NCI-H2196 (cell line): Measurements from ENCODE around the gene MED12.
"Not testable (repeated sequence)": the region's sequence is repeated elsewhere in the genome, so short reads cannot be mapped to it uniquely, and the experiment has no call there.

Experiments
- DNase-seq: peaks from one replicate; lab custom pipeline; 2025; ENCODE audit not compliant: unreplicated experiment; lab: John Stamatoyannopoulos, UW

The MED12 gene

DNA sequence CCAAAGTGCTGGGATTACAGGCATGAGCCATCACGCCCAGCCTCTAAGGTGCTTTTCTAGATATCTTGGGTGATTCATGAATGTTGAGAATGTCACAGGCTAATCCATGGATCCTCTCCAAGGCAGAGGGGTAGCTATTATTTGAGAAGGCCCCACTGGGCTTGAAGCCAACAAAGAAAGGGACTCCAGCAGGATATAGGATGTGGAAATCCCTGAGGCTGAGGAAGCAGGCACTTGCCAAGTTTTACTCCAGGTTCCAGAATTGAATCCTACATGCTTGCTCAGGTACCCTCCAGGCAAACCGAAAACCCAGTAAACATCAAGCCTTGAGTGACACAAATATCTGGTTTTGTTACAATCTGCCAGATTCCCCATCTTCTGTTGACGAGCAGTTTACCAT lies 42.1 kb downstream of the MED12 start:
- no peak for DNase-seq

DNA sequence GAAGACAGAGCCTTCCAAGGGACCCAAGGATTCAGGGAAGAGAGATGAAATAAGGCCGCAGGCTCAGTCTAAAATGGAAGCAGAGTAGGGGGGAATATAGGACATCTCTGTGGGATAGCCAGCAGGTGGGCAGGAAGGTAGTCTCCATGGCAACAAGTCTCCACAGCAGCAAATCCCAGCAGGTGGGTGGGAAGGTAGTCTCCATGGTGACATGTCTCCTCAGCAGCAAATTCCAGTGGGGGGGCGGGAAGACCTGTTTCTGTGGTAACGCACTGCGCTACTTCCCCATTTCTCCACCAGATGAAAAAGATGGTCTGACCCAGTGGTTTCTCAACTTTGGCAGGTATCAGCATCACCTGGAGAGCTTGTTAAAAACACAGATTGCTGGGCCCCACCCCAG lies 44.6 kb downstream of the MED12 start:
- DNase-seq = no peak

DNA sequence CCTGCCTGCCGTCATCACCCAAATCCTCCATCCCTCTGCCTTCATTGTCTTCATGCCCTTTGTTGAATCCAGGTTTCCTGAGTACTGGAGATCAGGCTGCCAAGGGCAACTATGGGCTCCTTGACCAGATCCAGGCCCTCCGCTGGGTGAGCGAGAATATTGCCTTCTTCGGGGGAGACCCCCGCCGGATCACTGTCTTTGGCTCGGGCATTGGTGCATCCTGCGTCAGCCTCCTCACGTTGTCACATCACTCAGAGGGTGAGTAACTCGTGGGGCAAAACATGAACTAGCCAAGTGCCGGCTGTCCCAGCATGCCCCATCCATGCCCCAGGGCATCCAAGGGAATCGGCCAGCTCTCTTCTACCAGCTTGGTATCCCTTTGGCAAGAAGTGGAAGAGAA lies 45.7 kb downstream of the MED12 start:
- no peak for DNase-seq

DNA sequence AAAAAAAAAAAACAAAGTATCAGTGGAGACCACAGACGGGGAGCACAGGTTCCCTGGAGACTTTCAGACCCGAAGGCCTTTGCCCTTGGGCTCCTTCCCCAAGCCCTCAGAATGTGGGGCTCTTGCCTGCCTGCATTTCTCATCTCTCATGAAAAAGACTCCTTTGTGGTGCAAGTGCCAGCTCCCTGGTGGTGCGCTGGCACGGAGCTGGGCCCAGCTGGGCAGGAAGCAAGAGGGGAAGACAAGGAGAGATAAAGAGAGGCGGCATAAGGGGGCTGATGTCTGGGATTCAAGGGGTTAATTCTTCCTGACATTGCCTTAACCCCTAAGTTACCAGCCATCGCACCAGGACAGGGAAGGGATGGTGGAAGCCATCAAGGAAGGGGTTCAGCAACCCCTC lies 48.1 kb downstream of the MED12 start:
- no peak for DNase-seq

DNA sequence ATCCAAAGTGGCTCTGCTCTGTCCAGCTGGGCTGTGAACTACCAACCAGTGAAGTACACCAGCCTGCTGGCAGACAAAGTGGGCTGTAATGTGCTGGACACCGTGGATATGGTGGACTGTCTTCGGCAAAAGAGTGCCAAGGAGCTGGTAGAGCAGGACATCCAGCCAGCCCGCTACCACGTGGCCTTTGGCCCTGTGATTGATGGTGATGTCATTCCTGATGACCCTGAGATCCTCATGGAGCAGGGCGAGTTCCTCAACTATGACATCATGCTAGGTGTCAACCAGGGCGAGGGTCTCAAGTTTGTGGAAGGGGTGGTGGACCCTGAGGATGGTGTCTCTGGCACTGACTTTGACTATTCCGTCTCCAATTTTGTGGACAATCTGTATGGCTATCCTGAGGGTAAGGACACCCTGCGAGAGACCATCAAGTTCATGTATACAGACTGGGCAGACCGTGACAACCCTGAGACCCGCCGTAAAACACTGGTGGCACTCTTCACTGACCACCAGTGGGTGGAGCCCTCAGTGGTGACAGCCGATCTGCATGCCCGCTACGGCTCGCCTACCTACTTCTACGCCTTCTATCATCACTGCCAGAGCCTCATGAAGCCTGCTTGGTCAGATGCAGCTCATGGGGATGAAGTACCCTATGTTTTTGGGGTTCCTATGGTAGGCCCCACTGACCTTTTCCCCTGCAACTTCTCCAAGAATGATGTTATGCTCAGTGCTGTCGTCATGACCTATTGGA lies 48.8 kb downstream of the MED12 start:
- no peak for DNase-seq

DNA sequence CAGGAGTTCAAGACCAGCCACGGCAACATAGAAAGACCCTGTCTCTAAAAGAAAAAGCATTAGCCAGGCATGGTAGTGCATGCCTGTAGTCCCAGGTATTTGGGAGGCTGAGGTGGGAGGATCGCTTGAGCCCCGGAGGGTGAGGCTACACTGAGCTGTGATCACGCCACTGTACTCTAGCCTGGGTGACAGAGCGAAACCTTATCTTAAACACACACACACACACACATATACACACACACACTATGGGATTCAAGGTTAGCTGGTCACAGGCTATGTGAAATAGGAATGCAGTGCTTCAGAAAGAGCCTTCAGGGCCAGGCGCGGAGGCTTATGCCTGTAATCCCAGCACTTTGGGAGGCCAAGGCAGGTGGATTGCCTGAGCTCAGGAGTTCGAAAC lies 49.7 kb downstream of the MED12 start:
- DNase-seq = no peak

DNA sequence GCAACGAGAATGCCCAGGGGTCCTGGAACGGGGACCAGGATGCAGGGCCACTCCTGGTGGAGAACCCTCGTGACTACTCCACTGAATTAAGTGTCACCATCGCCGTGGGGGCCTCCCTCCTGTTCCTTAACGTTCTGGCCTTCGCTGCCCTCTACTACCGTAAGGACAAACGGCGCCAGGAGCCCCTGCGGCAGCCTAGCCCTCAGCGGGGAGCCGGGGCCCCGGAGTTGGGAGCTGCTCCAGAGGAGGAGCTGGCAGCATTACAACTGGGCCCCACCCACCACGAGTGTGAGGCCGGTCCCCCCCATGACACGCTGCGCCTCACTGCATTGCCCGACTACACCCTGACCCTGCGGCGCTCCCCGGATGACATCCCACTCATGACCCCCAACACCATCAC lies 51.2 kb downstream of the MED12 start:
- DNase-seq = no peak

DNA sequence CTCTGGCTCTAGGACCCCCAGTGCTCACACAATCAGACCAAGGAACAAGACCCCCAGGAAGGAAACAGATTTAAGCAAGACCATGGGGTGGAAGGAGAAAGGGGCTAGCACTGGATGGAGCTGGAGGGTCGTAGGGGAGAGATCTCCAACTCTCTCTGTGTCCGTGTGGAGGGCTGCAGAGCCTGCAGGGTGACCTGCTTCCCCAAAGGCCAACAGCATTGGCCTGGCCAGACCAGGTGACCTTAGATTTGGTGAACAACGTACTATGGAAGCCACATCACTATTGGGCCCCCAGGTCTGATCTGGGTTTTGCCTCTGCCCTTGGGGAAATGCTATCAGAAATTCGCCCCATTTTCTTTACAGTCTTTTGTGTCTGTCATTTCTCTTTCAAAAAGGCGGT lies 52.3 kb downstream of the MED12 start:
- no peak for DNase-seq

DNA sequence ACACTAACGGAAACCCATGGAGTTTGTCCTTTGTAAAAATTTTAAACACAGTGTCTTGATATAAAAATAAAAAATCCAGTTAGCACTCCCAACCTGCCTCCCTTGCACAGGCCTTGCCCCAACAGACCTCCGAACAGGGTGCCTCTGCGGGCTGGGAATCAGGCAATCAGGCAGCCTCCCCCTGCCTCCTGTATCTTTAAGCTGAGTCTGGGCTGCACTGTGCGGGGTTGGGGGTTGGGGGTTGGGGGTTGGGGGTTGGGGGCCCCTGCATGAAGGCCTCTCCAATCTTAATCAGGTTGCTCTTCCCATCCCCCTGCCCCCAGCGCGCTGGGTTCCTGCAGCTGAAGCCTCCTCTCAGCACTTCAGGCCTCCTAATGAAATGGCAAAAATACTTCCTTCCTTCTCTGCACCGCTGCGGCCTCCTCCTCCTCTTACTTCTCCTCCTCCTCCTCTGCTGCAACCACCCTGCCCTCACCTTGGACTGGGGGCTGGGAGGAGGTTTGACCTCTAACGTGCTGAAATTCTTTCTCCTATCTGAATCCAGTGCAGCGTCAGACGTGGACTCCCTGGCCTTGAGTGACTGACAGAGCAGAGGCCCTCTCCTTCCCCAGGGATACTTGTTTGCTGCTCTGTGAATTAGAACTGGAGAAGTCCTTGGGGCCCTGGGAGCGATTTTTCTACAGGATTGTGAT lies 52.9 kb downstream of the MED12 start:
- no peak for DNase-seq

DNA sequence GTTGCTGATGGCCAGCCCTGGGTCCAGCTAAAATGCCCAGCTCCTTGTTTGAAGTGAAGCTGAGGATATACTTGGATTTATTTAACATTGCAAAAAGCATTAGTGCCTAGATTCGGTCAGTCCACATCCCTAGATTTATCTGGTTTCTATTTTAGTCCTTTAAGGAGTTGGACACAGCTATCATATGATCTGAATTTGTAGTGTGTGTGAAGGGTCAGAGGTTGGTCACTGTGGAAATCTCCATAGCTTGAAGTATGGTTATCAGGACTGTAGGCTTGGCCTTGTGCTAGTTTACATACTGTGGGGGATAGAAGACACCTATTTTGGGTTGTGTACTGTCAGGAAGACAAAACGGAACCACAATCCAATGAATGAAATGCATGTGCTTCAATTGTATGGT lies 55.0 kb downstream of the MED12 start:
- no peak for DNase-seq

DNA sequence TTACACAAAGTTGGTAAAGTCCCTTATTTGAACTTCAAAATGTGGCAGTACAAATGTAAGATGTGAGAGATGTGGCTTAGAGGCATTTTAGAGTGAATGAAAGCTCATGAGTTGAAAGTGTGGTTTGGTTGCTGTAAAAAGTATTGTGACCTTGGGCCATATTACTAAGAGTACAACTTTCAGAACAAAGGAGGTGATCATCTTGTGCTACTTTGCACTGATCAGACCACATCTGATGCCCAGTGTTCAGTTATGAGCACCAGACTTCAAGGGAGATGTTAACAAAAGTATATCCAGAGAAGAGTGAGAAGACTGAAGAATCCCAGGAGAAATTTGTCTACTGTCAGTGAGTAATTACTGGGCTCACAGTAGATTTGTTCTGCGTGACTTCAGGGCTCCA lies 56.4 kb downstream of the MED12 start:
- no peak for DNase-seq

DNA sequence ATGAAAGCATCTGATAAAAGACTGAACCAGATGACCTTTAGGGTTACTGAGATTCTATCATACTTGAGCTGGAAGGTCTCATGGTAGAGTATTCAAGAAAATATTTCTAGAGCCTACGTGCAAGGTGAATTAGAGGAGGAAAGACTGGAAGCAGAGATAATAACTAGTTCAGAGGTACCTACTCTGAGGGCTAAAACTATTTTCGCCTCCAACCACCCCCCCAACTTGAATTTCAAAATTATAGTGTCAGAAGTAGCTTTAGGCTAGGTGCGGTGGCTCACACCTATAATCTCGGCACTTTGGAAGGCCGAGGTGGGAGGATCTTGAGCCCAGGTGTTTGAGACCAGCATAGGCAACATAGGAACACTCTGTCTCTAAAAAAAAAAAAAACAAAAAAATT lies 57.1 kb downstream of the MED12 start:
- no peak for DNase-seq

DNA sequence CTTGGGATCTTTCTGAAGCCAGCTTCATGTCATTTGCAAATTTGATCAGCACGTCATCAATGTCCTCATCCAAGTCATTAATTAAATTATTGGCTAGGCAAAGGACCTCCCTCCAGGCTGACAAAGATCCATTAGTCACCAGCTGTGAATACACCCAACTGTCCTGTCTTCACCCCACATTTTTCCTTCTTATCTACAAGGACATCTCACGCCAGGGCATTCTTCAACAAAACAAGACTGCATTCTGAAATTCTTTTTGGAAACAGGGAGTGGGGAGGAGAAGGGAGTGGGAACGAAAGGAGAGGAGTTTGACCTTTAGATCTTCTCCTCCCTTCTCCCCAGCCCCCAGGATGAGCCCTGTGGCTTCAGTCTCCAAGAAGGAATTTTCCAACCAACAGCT lies 58.9 kb downstream of the MED12 start:
- no peak for DNase-seq

DNA sequence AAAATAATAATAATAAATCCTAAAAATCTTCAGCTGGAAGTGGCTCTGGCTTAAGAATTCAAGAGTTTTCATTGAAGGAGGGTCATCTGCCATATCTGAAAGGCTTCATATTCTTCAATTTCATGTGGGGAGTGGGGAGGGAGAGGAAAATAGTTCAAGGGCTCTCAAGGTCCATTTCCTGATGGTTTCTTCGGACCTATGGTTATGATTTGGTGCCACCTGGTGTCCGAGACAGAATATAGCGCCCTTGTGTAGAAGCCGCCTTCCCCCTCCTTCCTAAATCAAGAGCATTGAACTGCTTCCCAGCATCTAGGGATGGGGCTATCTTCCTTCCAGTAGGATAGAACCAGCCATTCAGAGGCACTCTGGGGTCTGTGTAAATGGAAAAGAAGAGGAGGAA lies 60.5 kb downstream of the MED12 start:
- peak; percentile 58 for DNase-seq

DNA sequence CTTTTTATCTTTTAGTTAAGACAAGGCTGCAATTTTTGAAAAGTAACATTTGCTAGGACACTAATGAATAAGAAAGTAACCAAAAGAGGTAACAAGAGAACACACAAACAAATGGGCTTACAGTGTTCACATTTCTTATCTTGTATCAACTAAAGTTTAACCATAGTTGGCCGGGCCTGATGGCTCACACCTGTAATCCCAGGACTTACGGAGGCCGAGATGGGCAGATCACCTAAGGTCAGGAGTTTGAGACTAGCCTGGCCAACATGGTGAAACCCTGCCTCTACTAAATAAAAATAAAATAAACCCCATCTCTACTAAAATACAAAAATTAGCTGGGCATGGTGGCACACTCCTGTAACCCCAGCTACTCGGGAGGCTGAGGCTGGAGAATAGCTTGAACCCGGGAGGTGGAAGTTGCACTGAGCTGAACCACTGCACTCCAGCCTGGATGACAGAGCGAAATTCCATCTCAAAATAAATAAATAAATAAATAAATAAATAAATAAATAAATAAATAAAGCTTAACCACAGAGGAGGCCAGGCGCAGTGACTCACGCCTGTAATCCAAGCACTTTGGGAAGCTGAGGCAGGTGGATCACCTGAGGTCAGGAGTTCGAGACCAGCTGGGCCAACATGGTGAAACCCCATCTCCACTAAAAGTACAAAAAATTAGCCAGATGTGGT lies 62.3 kb downstream of the MED12 start:
- DNase-seq = not testable (repeated sequence)

DNA sequence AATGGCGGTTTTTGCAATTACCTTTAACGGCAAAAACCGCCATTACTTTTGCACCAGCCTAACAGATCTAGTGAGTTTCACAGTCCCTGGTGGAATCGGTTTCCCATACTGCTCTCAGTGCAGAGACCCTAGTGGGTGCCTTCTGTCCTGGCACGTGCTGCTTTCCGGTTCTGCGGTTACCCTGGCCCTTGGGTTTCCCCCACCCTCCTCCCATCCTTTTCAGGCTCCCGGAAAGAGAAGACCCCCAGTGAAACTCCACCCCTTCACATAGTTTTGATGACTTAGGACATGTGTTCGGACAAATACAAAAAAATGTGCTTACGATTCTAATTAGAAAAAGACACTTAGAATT lies 63.1 kb downstream of the MED12 start:
- DNase-seq = no peak

DNA sequence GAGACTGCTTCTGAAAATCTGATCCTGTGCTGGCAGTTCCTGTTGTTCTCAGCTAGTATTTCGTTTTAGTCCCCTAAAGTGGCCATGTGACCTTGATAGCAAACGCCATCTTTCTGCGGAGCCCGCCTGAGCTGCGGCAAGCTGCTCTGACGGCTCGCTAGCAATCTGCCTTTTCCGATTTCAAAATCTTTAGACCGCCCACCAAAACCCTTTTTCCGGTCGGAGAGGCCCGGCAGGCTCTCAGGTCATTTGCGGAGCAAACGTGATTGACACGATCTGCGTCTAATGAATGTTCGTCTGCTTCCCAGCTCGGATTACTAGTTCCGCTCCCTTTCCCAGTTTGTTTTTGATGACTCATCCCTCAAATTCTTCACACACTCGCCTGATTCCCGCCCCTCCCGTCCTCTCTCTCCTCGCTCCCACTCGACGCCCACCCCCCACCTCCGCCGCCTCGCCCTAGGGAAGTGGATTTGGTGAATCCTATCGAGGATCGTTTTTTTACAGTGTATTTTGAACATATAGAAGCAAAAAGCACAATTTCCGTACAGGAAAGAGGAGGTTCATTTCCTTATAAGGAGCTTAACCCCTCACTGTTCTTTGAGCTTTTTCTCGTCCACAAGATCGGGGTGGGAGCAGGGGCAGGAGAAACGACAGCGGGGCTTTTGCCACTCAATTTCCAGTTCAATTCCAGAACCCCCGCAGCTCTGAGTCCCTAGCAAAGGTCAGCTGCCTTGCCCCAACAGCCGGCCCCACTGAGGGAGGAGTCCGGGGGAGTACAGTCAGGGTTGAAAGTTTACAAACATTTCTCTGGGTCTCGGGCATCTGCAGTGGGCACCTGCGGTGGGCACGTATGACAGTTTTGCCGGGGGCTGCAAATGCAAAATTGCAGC lies 63.8 kb downstream of the MED12 start:
- peak; percentile 88 for DNase-seq

DNA sequence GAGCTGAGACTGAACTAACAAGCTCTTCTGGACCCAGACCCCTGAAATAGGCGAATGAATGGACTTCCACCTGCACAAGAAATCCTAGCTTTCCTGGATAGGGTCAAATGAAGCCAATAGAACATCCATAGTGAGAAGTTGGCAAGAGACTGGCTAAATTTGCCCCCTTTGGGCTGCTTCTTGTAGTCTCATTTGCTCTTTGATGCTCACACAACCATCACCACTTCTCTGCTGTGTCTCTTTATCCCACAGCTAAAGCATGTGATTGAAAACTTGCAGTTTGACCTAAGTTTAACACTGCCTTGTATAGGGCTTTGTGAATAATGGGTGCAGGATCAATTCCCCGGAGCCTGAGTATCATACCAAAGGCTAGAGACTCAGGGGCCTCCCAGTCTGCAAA lies 64.5 kb downstream of the MED12 start:
- DNase-seq = no peak

DNA sequence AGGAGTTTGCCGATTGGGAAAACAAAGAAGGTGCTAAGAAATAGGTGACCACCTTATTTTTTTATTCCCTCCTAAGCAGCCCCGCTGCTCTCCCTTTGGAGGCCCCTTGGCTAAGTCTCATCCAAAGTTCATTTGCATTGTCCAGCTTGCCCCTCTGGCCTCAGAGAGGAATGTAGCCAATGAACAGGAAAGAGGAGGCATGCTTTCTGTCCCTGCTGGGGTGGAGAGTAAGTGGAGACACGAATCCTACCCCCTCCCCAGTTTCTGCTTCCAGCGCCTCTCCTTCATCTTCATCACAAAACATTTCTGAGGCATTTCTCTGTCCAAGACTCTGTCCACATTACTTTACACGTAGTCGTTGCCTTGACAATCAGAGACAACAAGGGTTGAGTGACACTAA lies 64.9 kb downstream of the MED12 start:
- no peak for DNase-seq

DNA sequence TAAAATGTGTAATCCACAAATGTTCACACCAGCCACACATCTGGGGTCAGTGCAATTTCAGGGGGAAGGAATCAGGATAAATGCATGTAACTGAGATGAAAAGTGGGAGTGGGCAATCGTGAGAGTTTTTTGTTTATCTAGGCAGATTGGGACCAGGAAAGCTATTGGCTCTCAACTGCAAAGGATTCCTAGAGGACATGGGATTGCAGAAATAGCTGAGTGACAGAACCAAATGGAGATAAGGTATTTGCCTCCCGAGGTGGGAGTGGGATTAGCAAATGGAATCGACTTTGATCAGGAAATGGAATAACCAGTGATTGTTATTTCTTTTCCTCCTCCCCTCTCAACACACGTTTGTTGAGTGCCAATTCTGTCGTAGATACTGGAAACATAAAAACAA lies 65.7 kb downstream of the MED12 start:
- no peak for DNase-seq

DNA sequence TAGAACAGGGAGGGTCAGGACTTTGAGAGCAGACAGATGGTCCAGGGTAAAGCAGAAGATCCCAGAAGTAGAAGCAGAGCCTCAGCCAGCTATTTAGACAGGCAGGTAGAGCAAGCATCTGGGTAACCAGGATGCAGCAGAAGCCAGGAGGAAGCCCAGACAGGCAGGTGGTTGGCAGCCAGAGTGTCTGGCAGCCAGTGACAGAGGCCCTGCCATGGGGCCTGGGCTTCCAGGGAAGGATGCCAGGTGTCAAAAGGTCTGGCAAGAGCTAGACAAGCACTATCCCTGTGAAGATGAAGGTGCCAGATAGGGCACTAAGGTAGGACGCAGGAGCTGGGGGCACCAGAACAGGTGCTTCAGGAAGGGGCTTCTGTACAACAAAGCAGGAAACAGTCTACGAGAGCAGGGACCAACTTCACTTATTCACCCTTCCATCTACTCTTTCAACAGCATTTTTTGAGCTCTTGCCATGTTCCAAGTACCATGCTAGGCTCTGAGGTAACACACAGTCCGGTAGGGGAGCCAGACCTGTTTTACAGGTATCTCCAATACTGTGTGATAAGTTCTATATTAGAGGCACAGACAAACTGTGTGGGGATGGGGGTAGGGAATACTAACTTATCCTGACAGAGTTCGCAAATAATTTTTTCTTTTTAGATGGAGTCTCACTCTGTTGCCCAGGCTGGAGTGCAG lies 66.6 kb downstream of the MED12 start:
- peak; percentile 74 for DNase-seq
